Activated T-helper 1 cell treated with Interleukin-2 at 50 U/mL for 16 hours (primary cell): ENCODE measurements around the gene PNPLA3.

ENCODE experiments used
- DNase-seq: peaks from one replicate; pipeline ENCODE4 v3.0.0-alpha.2; 2020; ENCODE audit warnings: low read depth

PNPLA3 gene

GRCh38 chr22:43923631-43924464, at the start of gene PNPLA3:
Gene PNPLA3, plus strand, starts transcription at chr22:43923805. Its CDS starts 107 bp downstream, at chr22:43923912.
- peak; percentile 58 for DNase-seq

GRCh38 chr22:43876866-43877509, 46.6 kb upstream of the PNPLA3 start:
- DNase-seq: no peak

- no peak for DNase-seq
Measured at GRCh38 chr22:43878079-43878795, 45.4 kb upstream of the PNPLA3 start.

GRCh38 chr22:43878831-43879550, 44.6 kb upstream of the PNPLA3 start:
- no peak for DNase-seq

- no peak for DNase-seq
Measured at GRCh38 chr22:43879901-43880540, 43.6 kb upstream of the PNPLA3 start.

DNA sequence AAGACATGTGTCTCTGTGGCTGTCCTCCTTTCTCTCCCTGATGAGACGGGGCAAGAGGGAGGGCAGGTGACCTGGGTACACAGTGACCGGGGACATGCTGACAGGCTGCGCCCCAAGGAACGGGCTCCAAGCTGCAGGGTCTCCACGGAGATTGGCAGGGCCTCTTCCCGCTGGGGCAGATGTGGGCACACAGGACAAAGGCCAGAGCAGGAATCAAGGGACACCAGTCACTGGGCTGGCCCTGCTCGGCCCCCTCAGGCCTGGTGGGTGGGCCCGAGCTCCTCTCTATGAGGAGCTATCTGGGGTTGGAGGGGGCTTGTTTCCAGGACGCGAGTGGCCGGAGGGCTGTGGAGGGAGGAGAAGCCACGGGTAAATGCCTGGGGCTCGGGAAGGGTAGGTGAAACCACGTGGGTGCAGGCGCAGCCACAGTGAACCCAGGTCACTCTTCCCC, 43.0 kb upstream of the PNPLA3 start:
- no peak for DNase-seq

- no peak for DNase-seq
Measured at GRCh38 chr22:43881091-43882061, 42.2 kb upstream of the PNPLA3 start.

DNA sequence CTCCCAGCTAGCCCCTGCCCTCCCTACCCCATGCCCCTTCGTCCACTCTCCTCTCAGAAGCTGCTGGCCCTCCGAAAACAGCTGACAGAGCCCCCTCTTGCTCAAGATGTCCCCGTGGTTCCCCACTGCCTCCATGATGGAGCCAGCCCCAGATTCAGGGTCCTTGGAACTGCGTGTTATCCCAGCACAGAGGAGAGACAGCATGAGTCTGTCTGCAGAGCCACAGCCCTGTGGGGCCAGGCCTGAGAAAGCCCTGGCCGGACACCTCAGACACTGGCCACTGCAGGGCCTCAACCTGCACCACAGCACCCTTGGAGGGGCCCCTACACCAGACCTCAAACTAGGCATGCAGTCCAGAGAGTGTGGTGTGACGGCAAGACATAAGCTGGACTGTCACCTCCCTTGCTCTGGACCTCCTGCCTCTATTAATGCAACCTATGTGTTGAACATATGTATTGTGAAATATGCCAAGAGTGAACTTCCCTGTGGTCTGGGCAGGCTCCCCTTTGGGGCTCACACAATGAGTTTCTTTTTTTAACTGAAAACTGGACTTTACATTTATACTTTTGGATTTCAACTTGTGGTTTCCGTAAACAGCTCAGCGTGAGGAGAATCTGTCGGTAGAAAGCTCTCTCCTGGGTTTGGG, 41.4 kb upstream of the PNPLA3 start:
- DNase-seq: no peak

DNA sequence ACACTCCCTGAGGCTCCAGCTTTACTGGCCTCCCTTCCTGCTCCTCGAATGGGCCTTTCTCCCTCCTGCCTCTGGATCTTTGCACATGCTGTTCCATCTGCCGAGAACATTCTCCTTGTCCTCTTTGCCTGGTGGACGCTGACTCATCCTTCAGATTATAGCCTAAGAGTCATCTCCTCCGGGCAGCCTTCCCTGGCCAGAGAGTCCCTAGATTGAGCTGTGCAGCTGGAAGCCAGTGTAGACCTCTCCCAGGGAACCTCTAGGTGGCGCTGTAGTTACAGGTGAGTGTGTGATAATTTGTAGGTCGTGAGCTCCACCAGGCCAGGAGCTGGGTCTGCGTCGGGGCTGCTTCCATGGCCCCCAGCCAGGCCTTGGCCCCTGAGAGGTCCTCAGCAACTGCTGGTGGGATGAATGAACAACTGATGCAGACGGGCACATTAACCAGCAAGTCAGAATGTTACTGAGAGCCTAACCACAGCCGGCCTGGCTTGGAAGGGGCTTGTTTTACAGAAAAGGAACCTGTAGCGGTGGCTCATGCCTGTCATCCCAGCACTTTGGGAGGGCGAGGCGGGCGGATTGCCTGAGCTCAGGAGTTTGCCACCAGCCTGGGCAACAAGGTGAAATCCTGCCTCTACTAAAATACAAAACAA, 40.5 kb upstream of the PNPLA3 start:
- DNase-seq: peak; percentile 15

- DNase-seq: no peak
Measured at GRCh38 chr22:43883719-43884415, 39.7 kb upstream of the PNPLA3 start.

GRCh38 chr22:43884600-43885318, 38.8 kb upstream of the PNPLA3 start:
- peak; percentile 9 for DNase-seq

DNA sequence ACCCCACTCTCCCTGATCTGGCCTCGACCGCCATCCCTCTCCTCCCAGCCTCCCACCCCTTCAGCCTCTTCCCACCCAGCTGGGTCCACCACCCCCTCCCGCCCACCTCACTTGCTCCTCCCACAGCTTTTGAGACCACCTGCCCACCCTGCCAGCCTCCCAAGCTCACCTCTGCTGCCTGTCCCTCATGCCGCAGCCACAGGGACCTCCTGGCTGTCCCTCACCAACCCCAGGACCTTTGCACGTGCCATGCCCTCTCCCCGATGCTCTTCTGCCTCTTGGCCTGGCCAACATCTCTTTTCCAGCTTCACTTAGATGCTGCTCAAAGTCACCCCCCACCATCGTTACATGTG, 38.3 kb upstream of the PNPLA3 start:
- DNase-seq: no peak

- no peak for DNase-seq
Measured at GRCh38 chr22:43885786-43886185, 37.8 kb upstream of the PNPLA3 start.

GRCh38 chr22:43886231-43886630, 37.4 kb upstream of the PNPLA3 start:
- DNase-seq: no peak

GRCh38 chr22:43887391-43887790, 36.2 kb upstream of the PNPLA3 start:
- no peak for DNase-seq

GRCh38 chr22:43888740-43889139, 34.9 kb upstream of the PNPLA3 start:
- DNase-seq: no peak

GRCh38 chr22:43889201-43889859, 34.3 kb upstream of the PNPLA3 start:
- DNase-seq: no peak

GRCh38 chr22:43889860-43890253, 33.7 kb upstream of the PNPLA3 start:
- DNase-seq: no peak
